ENCODE data around the gene EVI2A.
A peak's percentile ranks its signal among the peaks of the same experiment; 100 is the strongest.

The EVI2A gene

DNA sequence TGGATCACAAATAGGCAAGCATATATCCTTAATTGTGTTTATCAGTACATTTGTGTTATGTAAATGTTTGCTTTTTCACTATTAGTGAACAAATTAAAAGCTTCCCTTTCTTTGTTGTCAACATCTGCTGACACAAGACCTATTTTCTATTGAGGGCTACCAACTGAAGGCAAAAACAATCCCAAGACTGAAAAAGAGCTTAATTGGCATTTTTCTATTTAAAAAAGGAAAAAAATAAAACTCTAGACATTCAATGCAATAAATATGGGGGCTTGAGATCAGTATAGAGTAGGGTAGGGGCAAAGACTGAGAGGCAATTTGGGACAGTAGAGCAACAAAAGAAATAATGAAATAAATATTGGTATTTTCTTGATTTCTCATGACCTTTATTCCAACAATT, 48.6 kb downstream of the EVI2A start:
- no peak for DNase-seq

DNA sequence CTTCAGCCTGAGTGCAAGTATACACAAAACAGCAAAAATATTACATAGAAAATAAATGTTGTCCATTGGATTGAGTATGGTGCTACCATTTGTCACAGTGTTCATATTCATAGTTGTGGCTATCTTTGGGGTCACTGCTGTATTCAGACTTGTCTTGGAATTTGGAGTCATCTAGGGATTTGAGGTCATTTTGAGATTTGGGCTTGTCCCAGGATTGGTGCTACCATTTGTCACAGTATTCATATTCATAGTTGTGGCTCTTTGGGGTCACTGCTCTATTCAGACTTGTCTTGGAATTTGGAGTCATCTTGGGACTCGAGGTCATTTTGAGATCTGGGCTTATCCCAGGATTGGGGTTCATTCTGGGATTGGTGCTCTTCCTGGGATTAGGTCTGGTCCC, 49.2 kb downstream of the EVI2A start:
- no peak for DNase-seq

DNA sequence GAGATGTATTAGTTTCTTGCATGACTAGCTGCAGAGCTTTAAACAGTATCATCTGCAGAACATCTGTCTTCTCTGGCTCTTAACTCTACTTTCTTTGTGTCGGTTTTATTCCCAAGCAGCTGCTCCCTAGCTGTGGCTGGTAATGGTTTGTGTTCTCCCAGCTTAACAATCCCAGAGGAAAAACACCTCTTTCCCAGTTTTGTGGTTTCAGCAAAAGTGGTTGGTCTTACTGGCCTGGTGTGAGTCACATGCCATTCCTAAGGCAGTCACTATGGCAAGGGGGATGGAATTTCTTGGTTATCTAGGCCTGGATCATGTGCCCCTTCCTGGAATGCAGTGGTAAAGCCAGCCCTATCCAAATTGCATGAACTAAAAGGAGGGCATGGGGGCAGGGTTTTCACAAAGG, 51.8 kb downstream of the EVI2A start:
- DNase-seq, result peak in 4 of 14 donors; percentile 1 to 7 (median 4)

GRCh38 chr17:31269036-31269577, 52.3 kb downstream of the EVI2A start:
- DNase-seq, result no peak

Measured in C1 segment of cervical spinal cord (tissue), 14 donors.